ENCODE measurements around the gene TLCD2. TPM values are rescaled to one million over a fixed set of nuclear protein-coding genes. Genes with fewer than 3 reads are reported as not detected.
A peak's percentile ranks its signal among the peaks of the same experiment; 100 is the strongest.

The TLCD2 gene
- total and polyA plus RNA-seq, 2 of the 13 experiments (the other 11 are each of a cell fraction or from before 2014, with no cell fraction given) = 0.90 to 1.1 TPM

- Histone ChIP-seq H3K79me2 (ENCODE audit: insufficient read depth, low read length) (peaks cover 27% of the 10 kb centered on the region), H3K36me3 (replicated peaks in 1 of 2; ENCODE audit: control insufficient read depth in 1 of 2, insufficient read depth in 2 of 2, low read length in 2 of 2) (peaks cover 34 to 49% of the 10 kb centered on the region in 2 experiments), H3K4me1 (ENCODE audit: insufficient read depth, low read length) (peaks cover 28% of the 10 kb centered on the region), H4K20me1 (ENCODE audit: insufficient read depth, low read length) (peaks cover 12% of the 10 kb centered on the region), H3K27ac (ENCODE audit: extremely low read length, insufficient read depth, low read length) (no peak overlapping the region), H2AFZ (ENCODE audit: low read length) (no peak overlapping the region), H3K4me2 (ENCODE audit: low read depth, low read length) (peak overlapping the region; percentile 76), H3K9ac (ENCODE audit: insufficient read depth, low read depth, low read length) (peak overlapping the region; percentile 94), H3K9me3 (ENCODE audit: low read length) (no peaks in the 10 kb centered on the region), H3K4me3 (replicated peaks in 1 of 3; ENCODE audit: insufficient read depth in 1 of 3, low read depth in 2 of 3, low read length in 3 of 3) (peak overlapping the region; percentile 88 to 90 (median 89)), H3K27me3 (ENCODE audit: control insufficient read depth in 1 of 2, insufficient read depth in 2 of 2, low read length in 2 of 2) (no peaks in the 10 kb centered on the region)
- TF ChIP-seq KDM1A (CRISPR knock-in tag; IDR thresholded peaks at IDR 0.05) (no peak), ZNF441 (CRISPR knock-in tag; IDR thresholded peaks at IDR 0.05; ENCODE audit: borderline replicate concordance) (no peak), JUND (CRISPR knock-in tag; IDR thresholded peaks at IDR 0.05) (no peak), ZSCAN30 (CRISPR knock-in tag; IDR thresholded peaks at IDR 0.05) (no peak), ZNF616 (CRISPR knock-in tag; IDR thresholded peaks at IDR 0.05; ENCODE audit: low read depth) (no peak), ZNF124 (CRISPR knock-in tag; IDR thresholded peaks at IDR 0.05) (no peak), PHF21A (CRISPR knock-in tag; IDR thresholded peaks at IDR 0.05) (no peak), ZNF724P (CRISPR knock-in tag; IDR thresholded peaks at IDR 0.05; ENCODE audit: borderline replicate concordance) (no peak), REL (CRISPR knock-in tag; conservative IDR thresholded peaks at IDR 0.05) (no peak), BCL3 (CRISPR knock-in tag; IDR thresholded peaks at IDR 0.05) (no peak), ESRRA (CRISPR knock-in tag; IDR thresholded peaks at IDR 0.05; ENCODE audit: low read depth) (no peak), RFX3 (CRISPR knock-in tag; IDR thresholded peaks at IDR 0.05) (no peak), MTA3 (CRISPR knock-in tag; IDR thresholded peaks at IDR 0.05) (no peak), ZNF205 (CRISPR knock-in tag; IDR thresholded peaks at IDR 0.05) (no peak), SKI (IDR thresholded peaks at IDR 0.05; ENCODE audit: partially characterized antibody) (no peak), NFIB (CRISPR knock-in tag; IDR thresholded peaks at IDR 0.05; ENCODE audit: borderline replicate concordance) (no peak), YY1 (IDR thresholded peaks at IDR 0.05; ENCODE audit: insufficient read depth, insufficient replicate concordance, low read depth, low read length) (no peak)
- TF ChIP-seq, protein P1, sequence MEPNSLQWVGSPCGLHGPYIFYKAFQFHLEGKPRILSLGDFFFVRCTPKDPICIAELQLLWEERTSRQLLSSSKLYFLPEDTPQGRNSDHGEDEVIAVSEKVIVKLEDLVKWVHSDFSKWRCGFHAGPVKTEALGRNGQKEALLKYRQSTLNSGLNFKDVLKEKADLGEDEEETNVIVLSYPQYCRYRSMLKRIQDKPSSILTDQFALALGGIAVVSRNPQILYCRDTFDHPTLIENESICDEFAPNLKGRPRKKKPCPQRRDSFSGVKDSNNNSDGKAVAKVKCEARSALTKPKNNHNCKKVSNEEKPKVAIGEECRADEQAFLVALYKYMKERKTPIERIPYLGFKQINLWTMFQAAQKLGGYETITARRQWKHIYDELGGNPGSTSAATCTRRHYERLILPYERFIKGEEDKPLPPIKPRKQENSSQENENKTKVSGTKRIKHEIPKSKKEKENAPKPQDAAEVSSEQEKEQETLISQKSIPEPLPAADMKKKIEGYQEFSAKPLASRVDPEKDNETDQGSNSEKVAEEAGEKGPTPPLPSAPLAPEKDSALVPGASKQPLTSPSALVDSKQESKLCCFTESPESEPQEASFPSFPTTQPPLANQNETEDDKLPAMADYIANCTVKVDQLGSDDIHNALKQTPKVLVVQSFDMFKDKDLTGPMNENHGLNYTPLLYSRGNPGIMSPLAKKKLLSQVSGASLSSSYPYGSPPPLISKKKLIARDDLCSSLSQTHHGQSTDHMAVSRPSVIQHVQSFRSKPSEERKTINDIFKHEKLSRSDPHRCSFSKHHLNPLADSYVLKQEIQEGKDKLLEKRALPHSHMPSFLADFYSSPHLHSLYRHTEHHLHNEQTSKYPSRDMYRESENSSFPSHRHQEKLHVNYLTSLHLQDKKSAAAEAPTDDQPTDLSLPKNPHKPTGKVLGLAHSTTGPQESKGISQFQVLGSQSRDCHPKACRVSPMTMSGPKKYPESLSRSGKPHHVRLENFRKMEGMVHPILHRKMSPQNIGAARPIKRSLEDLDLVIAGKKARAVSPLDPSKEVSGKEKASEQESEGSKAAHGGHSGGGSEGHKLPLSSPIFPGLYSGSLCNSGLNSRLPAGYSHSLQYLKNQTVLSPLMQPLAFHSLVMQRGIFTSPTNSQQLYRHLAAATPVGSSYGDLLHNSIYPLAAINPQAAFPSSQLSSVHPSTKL (CRISPR knock-in tag; IDR thresholded peaks at IDR 0.05) = no peak
- ATAC-seq = no peak
- FAIRE-seq = no peak
- intact Hi-C loops (cut with micrococcal nuclease; ENCODE audit: unreplicated experiment) = no loop called here
- ChIA-PET CTCF (ENCODE audit: low intra/inter-chr PET ratio, low total read pairs) (no interaction called here), POLR2A (interaction anchor here (0.7 to 2.9 kb wide), 6 partner anchors 15 to 79 kb away, joined by 3 to 18 read pairs (median 11); partner anchors contain the start of genes RILP and SERPINF1)
- in situ Hi-C loops (cut with HindIII; ENCODE audit: extremely low pct_ligation_motif_present, low pct_unique_long_range_greater_than_20kb) = no loop called here
- WGBS (ENCODE audit: low lambda C conversion rate) = 92% methylated on average over 5 of the region's 5 CpGs
- no peak for DNase-seq (ENCODE audit: low spot score)
- BruUV-seq (replicated peaks) = no TSS peak
Measured at GRCh38 chr17:1683459-1683858, 26.7 kb downstream of the TLCD2 start.

Measured in HepG2 (cell line).